Neural cell (in vitro differentiated cells): ENCODE data around the gene KCNK17. TPM values are rescaled to one million over a fixed set of nuclear protein-coding genes. Genes with fewer than 3 reads are reported as not detected.

Experiments
- H2AFZ ChIP-seq: fragments of 200-600, 300-800 bp; sonication (generic), shearing (Covaris generic); 2 replicates; pipeline ENCODE4 v1.6.0; 2014; ENCODE audit warnings: low read depth, mild to moderate bottlenecking, antibody characterized with exemption, low read length, moderate library complexity
- H3F3A ChIP-seq: fragments of 200-600 bp; shearing (Covaris generic); 2 replicates; pipeline ENCODE4 v1.6.1; 2016; ENCODE audit warnings: mild to moderate bottlenecking, moderate library complexity, mixed read lengths, antibody characterized with exemption, low read length; ENCODE audit not compliant: insufficient read depth, poor library complexity, severe bottlenecking
- H3K27ac ChIP-seq: fragments of 200-600, 300-800 bp; sonication (generic), shearing (Covaris generic); 2 replicates; pipeline ENCODE4 v1.5.1; 2014; ENCODE audit warnings: mild to moderate bottlenecking, low read length, moderate library complexity
- H3K27me3 ChIP-seq: fragments of 300-800, 200-600 bp; sonication (generic), shearing (Covaris generic); 2 replicates; pipeline ENCODE4 v1.6.0; 2014; ENCODE audit warnings: mild to moderate bottlenecking, low read depth, low read length, moderate library complexity; ENCODE audit not compliant: insufficient read depth
- H3K36me3 ChIP-seq: fragments of 300-800, 200-600 bp; sonication (generic), shearing (Covaris generic); 2 replicates; pipeline ENCODE4 v1.5.1; 2014; ENCODE audit warnings: mild to moderate bottlenecking, antibody characterized with exemption, low read length, moderate library complexity; ENCODE audit not compliant: insufficient read depth
- H3K4me2 ChIP-seq: fragments of 300-800, 200-600 bp; sonication (generic), shearing (Covaris generic); 2 replicates; pipeline ENCODE4 v1.6.0; 2014; ENCODE audit warnings: mild to moderate bottlenecking, low read length
- H3K4me3 ChIP-seq: fragments of 300-800, 200-600 bp; sonication (generic), shearing (Covaris generic); 2 replicates; pipeline ENCODE4 v1.5.1; 2014; ENCODE audit warnings: mild to moderate bottlenecking, low read length, moderate library complexity
- H3K79me2 ChIP-seq: fragments of 200-600 bp; shearing (Covaris generic); replicated peaks from 2 replicates; pipeline ENCODE4 v1.6.0; 2014; ENCODE audit warnings: mild to moderate bottlenecking, low read length, moderate library complexity; ENCODE audit not compliant: insufficient read depth
- H3K9ac ChIP-seq: fragments of 300-800, 200-600 bp; sonication (generic), shearing (Covaris generic); 2 replicates; pipeline ENCODE4 v1.6.1; 2016; ENCODE audit warnings: mild to moderate bottlenecking, low read length, mixed read lengths
- H3K9me2 ChIP-seq: fragments of 200-600 bp; shearing (Covaris generic); 2 replicates; pipeline ENCODE4 v1.6.1; 2016; ENCODE audit warnings: mild to moderate bottlenecking, low read length, mixed read lengths; ENCODE audit not compliant: insufficient read depth
- H3K9me3 ChIP-seq: fragments of 200-600, 300-800 bp; sonication (generic), shearing (Covaris generic); 2 replicates; pipeline ENCODE4 v1.6.1; 2016; ENCODE audit warnings: mild to moderate bottlenecking, mixed run types, low read length, moderate library complexity, mixed read lengths
- H4K20me1 ChIP-seq: fragments of 200-600 bp; shearing (Covaris generic); 2 replicates; pipeline ENCODE4 v1.6.1; 2016; ENCODE audit warnings: mild to moderate bottlenecking, mixed run types; ENCODE audit not compliant: insufficient read depth
- EP300 ChIP-seq: fragments of 450-650 bp; conservative IDR thresholded peaks from 2 replicates; pipeline ENCODE4 v1.6.1; 2014; ENCODE audit warnings: antibody characterized with exemption, mild to moderate bottlenecking, moderate library complexity; ENCODE audit not compliant: poor library complexity, severe bottlenecking
- EZH2 ChIP-seq: fragments of 200-600, 300-800 bp; shearing (Covaris generic), sonication (generic); IDR thresholded peaks from 2 replicates; pipeline ENCODE4 v1.6.1; 2014; ENCODE audit warnings: antibody characterized with exemption, low read length, borderline replicate concordance, mild to moderate bottlenecking; ENCODE audit not compliant: insufficient read depth, poor library complexity, severe bottlenecking
- MXI1 ChIP-seq: fragments of 450-650 bp; conservative IDR thresholded peaks from 2 replicates; pipeline ENCODE4 v1.6.1; 2014; ENCODE audit warnings: antibody characterized with exemption, mild to moderate bottlenecking; ENCODE audit not compliant: poor library complexity, severe bottlenecking
- POLR2AphosphoS5 ChIP-seq: IDR thresholded peaks from 2 replicates; pipeline ENCODE4 v1.6.1; 2012
- RAD21 ChIP-seq: fragments of 450-650 bp; conservative IDR thresholded peaks from 2 replicates; pipeline ENCODE4 v1.6.1; 2014; ENCODE audit warnings: antibody characterized with exemption, mild to moderate bottlenecking, moderate library complexity
- REST ChIP-seq: IDR thresholded peaks from 2 replicates; pipeline ENCODE4 v1.6.1; 2012; ENCODE audit warnings: borderline replicate concordance
- SMC3 ChIP-seq: fragments of 450-650 bp; conservative IDR thresholded peaks from 2 replicates; pipeline ENCODE4 v1.6.1; 2014; ENCODE audit warnings: antibody characterized with exemption, mild to moderate bottlenecking, moderate library complexity; ENCODE audit not compliant: poor library complexity
- TAF1 ChIP-seq: IDR thresholded peaks from 2 replicates; pipeline ENCODE4 v1.6.1; 2012; ENCODE audit warnings: low read depth
- polyA plus RNA-seq: library from polyadenylated mRNA; depleted of rRNA; stranded (reverse); fragments of >200 nt; gene quantifications from 2 replicates; pipeline ENCODE4 v1.2.3, GENCODE V29; 2014
- TF ChIP-seq, protein P1 (sequence below): fragments of 450-650 bp; IDR thresholded peaks from 2 replicates; pipeline ENCODE4 v1.5.1; 2014; ENCODE audit warnings: antibody characterized with exemption, mild to moderate bottlenecking, moderate library complexity; ENCODE audit not compliant: poor library complexity, severe bottlenecking

KCNK17 gene
- polyA plus RNA-seq, 1 donor from 2014 or later, result 0.67 TPM

- TF ChIP-seq REST (no peak), TAF1 (no peak), POLR2AphosphoS5 (no peak), MXI1 (no peak)
Observed at GRCh38 chr6:39360378-39360777, 46.2 kb upstream of the KCNK17 start (continued).

GRCh38 chr6:39357998-39358686 lies 43.9 kb upstream of the KCNK17 start:
- no peak overlapping the region for H2AFZ ChIP-seq
- no peaks in the 10 kb centered on the region for H3K27me3 ChIP-seq
- no peaks in the 10 kb centered on the region for H4K20me1 ChIP-seq
- TF ChIP-seq POLR2AphosphoS5 (no peak), EZH2 (no peak), RAD21 (no peak), SMC3 (no peak), REST (no peak), MXI1 (no peak), TAF1 (no peak), EP300 (no peak)
- TF ChIP-seq, protein P1, sequence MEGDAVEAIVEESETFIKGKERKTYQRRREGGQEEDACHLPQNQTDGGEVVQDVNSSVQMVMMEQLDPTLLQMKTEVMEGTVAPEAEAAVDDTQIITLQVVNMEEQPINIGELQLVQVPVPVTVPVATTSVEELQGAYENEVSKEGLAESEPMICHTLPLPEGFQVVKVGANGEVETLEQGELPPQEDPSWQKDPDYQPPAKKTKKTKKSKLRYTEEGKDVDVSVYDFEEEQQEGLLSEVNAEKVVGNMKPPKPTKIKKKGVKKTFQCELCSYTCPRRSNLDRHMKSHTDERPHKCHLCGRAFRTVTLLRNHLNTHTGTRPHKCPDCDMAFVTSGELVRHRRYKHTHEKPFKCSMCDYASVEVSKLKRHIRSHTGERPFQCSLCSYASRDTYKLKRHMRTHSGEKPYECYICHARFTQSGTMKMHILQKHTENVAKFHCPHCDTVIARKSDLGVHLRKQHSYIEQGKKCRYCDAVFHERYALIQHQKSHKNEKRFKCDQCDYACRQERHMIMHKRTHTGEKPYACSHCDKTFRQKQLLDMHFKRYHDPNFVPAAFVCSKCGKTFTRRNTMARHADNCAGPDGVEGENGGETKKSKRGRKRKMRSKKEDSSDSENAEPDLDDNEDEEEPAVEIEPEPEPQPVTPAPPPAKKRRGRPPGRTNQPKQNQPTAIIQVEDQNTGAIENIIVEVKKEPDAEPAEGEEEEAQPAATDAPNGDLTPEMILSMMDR, result no peak
- no peaks in the 10 kb centered on the region for H3K9me2 ChIP-seq
- H3K4me3 ChIP-seq, result no peak overlapping the region
- H3F3A ChIP-seq, result no peaks in the 10 kb centered on the region
- no peaks in the 10 kb centered on the region for H3K79me2 ChIP-seq
- H3K36me3 ChIP-seq, result no peaks in the 10 kb centered on the region
- no peak overlapping the region for H3K4me2 ChIP-seq
- no peak overlapping the region for H3K27ac ChIP-seq
- no peaks in the 10 kb centered on the region for H3K9me3 ChIP-seq
- H3K9ac ChIP-seq, result no peak overlapping the region
